HG02763 (cell line): ENCODE measurements around the gene PRR18.
"Not testable (repeated sequence)": the region's sequence is repeated elsewhere in the genome, so short reads cannot be mapped to it uniquely, and the experiment has no call there.

Experiments used
- ATAC-seq: cut with Tn5 transposase; IDR thresholded peaks from one replicate; pipeline ENCODE4 v1.9.1; 2021; ENCODE audit warnings: mild to moderate bottlenecking, moderate library complexity; ENCODE audit not compliant: unreplicated experiment

PRR18 gene, protein sequence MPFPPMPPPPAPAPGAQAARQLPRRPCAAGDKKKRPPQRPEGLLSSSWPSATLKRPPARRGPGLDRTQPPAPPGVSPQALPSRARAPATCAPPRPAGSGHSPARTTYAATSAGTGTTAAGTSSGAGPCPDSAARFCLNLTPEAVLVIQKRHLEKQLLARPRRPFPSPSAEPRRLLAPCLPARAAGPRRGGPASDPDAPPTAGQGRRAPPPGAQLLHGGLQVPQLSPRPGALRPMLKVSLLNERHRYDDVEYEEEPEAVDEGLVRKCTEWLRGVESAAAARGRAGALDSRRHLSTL

DNA sequence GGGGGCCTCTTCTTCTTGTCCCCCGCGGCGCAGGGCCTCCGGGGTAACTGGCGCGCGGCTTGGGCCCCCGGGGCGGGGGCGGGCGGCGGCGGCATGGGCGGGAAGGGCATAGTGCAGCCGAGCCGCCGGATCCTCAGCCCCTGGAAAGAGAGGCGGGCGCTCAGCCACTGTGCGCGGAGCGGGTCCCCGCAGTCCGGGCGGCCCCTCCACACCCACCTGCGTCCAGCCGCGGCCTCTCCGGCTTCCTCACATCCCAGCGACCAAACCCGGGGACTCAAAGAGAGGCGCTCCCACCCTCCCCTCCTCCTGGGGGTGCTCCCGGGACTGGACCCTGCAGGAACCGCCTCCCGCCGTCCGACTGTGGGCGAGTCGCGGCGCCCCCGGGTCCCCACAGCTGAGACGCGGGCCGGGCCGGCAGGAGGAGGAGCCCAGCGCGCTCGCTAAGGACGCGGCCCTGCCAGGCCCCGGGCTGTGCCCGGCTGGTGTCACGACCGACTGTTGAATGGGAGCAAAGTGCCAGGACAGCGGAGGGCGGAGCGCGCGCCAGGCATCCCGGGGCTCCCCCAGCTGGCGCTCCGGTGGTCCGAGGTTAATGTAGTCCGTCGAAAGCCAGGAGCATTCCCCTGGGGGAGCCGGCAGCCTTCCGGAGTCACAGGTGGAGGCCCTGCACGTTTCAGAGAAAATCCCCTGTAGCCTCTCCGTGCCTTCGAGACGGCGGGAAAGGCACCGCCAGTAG, at the start of gene PRR18:
Gene PRR18 (minus strand): TSS at position 360 of the 736 bp plus-strand sequence. CDS start 250 bp downstream, at position 110.
- no peak for ATAC-seq

DNA sequence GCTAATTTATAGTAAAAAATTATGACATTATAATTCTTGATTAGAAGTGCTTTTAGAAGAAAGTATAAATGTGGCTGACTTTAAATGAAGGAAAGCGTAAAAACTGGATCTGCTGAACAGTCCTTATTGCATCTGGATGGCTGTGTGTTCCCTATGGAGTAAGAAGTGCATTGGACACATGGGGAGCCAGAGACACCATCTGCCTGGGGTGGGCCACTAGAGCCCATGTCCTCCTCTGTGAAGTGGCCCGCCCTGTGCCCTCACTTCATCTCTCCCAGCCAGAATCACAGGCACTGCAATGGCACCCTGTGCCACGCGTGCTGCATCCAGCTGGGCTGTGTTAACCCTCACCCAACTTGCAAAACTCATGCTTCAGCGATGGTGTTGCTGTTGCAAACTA, 47.4 kb upstream of the PRR18 start:
- no peak for ATAC-seq

DNA sequence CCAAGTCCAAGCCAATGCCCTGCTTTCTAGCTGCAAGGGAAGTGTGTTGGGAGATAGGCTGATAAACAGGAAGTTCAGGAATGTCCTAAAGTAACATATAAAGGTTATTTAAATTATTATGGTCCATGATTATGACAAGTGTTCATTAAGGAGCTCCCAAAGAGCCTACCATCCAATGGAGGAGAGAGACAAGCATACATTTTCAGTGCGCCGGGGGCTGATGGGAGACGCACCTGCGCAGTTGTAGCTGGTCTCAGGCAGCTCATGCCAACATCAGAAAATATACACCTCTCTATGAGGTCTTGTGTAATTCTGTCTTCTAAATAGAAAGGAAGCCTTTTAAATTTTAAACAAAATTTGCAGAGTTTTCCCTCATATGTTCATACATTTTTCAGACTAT, 46.8 kb upstream of the PRR18 start:
- no peak for ATAC-seq

- no peak for ATAC-seq
Observed at GRCh38 chr6:166354143-166354542, 46.0 kb upstream of the PRR18 start.

- ATAC-seq: no peak
Observed at GRCh38 chr6:166353507-166353906, 45.3 kb upstream of the PRR18 start.

- ATAC-seq: no peak
Observed at GRCh38 chr6:166352923-166353322, 44.7 kb upstream of the PRR18 start.

- ATAC-seq: peak; percentile 99
Observed at GRCh38 chr6:166351715-166352285, 43.6 kb upstream of the PRR18 start.

DNA sequence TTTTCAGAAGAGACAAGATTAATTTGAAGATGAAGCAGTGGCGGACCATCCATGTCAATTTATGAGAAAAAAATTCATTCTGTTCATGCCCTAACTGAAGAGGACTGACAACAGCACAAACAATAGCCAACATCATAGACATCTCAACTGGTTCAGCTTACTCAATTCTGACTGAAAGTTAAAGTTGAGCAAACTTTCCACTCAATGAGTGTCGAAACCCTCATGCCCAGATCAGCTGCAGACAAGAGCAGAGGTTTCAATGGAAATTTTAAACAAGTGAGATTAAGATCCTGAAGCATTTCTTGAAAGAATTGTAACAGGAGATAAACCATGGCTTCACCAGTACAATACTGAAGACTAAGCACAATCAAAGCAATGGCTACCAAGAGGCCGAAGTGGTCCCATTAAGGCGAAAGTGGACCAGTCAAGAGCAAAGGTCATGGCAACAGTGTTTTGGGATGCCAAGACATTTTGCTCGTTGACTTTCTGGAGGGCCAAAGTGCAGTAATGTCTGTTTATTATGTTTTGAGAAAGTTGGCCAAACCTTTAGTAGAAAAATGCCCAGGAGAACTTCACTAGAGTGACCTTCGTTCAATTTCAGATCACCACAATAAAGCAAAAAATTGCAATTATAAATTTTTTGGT, 40.2 kb upstream of the PRR18 start:
- no peak for ATAC-seq

DNA sequence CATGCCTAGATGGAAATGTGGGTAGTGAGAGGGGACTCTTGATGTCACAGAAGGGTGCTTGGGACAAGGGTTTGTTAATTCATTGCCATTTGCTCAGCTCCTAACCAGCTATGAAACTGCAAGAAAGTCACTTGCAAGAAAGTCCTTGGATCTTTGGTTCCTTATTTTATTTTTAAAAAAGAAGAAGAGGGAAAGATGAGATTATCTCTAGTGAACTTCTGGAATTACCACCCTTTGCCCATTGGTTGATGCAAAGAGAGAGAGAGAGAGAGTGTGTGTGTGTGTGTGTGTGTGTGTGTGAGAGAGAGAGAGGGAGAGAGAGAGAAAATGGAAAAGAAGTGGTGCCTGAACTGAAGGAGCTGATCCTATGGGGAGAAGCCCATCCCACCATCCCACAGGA, 38.8 kb upstream of the PRR18 start:
- no peak for ATAC-seq

DNA sequence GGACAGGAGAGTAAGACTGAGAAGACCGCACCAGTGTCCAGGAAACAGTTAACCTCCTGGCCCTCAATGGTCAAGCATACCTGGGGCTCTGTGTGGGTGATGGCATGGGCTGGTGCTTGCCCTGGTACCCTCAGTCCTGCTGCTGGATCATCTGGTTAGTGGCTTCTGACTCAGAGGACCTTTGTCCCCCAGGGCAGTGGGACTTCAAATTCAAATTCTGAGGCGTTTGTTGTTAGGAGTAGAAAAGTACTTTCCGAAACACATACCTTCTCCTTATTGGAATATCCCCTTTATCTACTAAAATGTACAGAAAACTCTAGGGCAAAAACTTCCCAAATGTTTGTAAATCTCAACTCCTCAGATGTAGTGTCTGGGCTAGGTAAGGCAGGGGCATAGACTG, 38.3 kb upstream of the PRR18 start:
- no peak for ATAC-seq

DNA sequence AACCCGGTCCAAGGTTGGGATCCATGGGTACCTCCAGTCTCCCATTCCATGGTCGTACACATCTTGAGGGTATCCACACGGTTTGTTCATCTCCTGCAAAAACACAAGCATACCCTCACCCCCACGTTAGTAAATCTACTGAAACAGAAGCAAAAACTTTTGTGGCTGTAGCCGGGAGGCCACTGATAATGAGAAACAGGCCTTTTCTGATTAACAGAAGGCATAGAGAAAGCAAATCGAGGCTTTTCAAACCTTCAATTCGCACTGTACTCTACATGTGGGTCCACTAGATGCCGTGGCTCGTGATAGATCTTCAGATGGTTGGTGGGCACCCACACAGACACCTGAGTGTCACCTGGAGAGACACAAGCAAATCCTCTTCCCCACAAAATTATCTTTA, 37.5 kb upstream of the PRR18 start:
- not testable (repeated sequence) for ATAC-seq

DNA sequence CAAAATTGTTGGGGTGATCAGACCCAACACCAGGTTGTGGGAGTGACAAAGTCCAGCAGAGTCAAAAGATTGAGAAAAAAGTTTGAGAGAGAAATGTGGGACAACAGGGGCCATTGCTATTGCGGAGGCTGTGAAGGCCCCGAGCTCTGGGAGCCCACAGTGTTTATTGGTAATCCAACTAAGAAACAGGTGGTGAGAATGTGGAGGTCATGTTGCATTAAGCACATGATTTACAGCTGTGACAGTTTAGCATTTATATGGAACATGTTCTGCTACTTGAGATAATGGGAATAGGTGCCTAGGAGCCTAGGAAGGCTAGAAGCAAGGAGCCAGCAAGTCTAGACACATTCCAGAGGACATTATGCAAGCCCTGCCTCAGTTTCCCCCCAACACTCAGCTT, 36.7 kb upstream of the PRR18 start:
- ATAC-seq: not testable (repeated sequence)

- no peak for ATAC-seq
Observed at GRCh38 chr6:166344240-166344639, 36.0 kb upstream of the PRR18 start.

- peak; percentile 6 for ATAC-seq
Observed at GRCh38 chr6:166343150-166343487, 34.9 kb upstream of the PRR18 start.

DNA sequence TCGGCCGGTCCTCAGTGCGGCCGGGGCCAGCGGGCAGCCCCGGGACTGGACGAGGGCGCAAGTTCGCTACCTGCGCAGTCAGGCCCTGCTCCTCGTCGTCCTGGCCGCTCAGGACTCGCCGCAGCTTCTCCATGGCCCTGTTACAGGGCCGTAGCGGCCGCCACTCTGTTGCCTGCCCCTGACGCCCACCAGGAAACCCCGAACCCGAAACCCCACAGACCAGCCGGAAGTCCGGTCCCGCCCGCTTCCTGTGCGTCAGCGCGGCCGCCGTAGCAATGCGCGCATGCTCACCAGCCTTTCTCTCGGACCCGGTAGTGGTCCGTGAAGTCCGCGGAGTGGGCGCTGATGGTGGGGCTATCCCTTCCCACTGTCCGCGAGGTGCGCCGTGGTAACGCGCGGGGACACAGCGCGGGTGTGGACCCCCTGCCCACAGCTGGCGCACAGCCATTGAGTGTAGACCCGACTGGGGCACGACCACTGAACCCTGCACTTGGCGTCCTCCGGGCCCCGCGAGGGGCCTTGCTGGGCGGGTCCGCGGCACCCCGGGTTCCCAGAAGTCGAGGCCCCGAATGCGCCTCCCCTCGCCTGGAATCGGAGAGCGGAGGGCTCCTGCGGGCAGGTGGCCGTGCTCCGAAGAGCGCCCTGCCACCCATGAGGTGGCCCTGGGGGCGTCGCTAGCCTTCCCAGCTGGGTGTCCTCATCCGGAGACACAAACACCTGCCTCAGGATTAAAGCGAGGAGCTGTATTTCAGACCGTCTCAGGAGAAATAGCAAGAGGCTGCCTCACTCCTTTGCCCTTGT, 34.4 kb upstream of the PRR18 start, which contains the start of gene SFT2D1:
Gene SFT2D1 (minus strand): TSS at position 197 of the 801 bp plus-strand sequence. CDS start 64 bp downstream, at position 133.
- ATAC-seq: peak; percentile 93

- no peak for ATAC-seq
Observed at GRCh38 chr6:166341977-166342348, 33.8 kb upstream of the PRR18 start.

GRCh38 chr6:166341464-166341863, 33.3 kb upstream of the PRR18 start:
- no peak for ATAC-seq

DNA sequence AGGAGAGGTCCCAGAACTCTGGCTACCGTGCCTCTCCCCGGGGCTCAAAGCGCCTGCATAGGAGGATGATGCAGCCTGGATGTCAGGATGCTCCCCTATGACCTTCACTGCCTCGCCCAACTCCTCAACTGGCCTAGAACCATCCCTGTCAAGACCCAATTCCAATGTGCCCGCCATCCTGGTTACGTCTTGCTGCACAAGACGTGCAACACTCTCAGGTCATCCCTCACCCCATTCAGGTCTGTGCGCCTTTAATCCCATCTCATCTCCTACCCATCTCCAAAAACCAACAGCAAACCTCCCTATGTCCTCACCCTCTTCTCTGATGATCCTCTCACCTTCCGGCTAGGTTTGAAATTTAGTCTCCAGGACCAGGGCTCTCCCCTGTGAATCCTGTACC, 30.7 kb upstream of the PRR18 start:
- ATAC-seq: no peak

GRCh38 chr6:166336847-166337246, 28.7 kb upstream of the PRR18 start:
- no peak for ATAC-seq

DNA sequence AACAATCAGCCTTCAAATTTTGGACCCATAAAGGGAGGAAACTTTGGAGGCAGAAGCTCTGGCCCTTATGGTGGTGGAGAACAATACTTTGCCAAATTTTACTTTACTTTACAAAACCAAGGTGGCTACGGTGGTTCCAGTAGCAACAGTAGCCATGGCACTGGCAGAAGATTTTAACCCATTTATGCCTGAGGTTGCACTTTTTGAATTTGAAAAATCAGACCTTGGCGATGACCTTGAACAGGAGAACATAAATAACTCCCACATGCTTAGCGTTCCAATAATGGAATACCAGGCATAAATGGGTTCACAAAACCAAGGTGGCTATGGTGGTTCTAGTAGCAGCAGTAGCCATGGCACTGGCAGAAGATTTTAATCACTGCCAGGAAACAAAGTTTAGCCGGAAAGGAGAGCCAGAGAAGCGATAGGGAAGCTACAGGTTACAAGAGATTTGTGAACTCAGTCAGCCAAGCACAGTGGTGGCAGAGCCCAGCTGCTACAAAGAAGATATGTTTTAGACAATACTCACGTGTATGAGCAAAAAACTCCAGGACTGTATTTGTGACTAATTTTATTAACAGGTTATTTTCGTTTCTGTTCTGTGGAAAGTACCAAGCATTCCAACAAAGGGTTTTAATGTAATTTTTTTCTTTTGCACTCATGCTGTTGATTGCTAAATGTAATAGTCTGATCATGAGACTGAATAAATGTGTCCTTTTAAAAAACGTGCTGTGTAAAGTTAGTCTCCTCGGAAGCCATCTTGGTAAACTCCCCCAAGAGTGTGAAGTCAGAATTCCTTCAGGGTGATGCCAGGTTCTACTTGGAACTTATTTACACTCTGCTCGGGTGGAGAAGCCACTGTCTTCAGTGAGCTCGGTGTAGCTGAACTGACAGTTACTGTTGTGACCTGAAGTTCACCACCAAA, 27.4 kb upstream of the PRR18 start:
- peak; percentile 39 for ATAC-seq
